Right cardiac atrium (tissue), 5 donors: ENCODE data around the gene ZNF639. TPM values are rescaled to one million over a fixed set of nuclear protein-coding genes. Genes with fewer than 3 reads are reported as not detected.

Experiments used
- ATAC-seq, 2 donors: fragments of 200-7000 bp; cut with Tn5 transposase; one replicate each; pipeline versions ENCODE4 v1.8.0 to v1.9.1; 2020; ENCODE audit warnings: moderate library complexity in 2 of 2, mild to moderate bottlenecking in 1 of 2
- DNase-seq, 3 donors: peaks; one replicate each; pipeline ENCODE4 v3.0.0-alpha.2; 2020
- H3K27ac ChIP-seq: one replicate; pipeline ENCODE4 v1.5.1; 2013; ENCODE audit warnings: mild to moderate bottlenecking, low read length, control low read depth, moderate library complexity
- H3K27me3 ChIP-seq: one replicate; pipeline ENCODE4 v1.6.1; 2013; ENCODE audit not compliant: control insufficient read depth, insufficient read depth
- H3K4me1 ChIP-seq: one replicate; pipeline ENCODE4 v1.6.1; 2013; ENCODE audit warnings: low read length; ENCODE audit not compliant: control insufficient read depth, insufficient read depth
- H3K4me3 ChIP-seq: one replicate; pipeline ENCODE4 v1.5.1; 2013; ENCODE audit warnings: low read length, control low read depth
- H3K9me3 ChIP-seq: one replicate; pipeline ENCODE4 v1.6.1; 2013; ENCODE audit warnings: low read length; ENCODE audit not compliant: control insufficient read depth
- WGBS: extraction: QIAGEN DNeasy Blood & Tissue Kit; methylation state at CpG from one replicate; pipeline ENCODE4 v1.1.7; 2013; 5-methylcytosine and 5-hydroxymethylcytosine counted together
- intact Hi-C, 4 donors: fragments of 100-400 bp; cut with DNase I; formaldehyde crosslinking; loops; one replicate each; pipeline versions ENCODE4 v1.11.0 to v1.14.0; 2022 to 2023
- polyA plus RNA-seq: library from polyadenylated mRNA; stranded (reverse); fragments of 200-250 nt; gene quantifications from one replicate; pipeline ENCODE4 v1.2.3, GENCODE V29; 2013
- total RNA-seq, 4 donors: library from RNA; stranded (reverse); fragmentation: NEBNext Ultra II Directional; extraction: Animal tissue kit (Norgen Biotek cat#: 25700); gene quantifications; one replicate each; pipeline ENCODE4 v1.2.1, GENCODE V29; 2021
- donor health status: healthy with polysubstance abuse.
- donor health status: DM: no; HTN: yes; CAD: no.
- donor health status: DM: no; HTN: no; CAD: no.
- donor health status: DM: no; HTN: yes; CAD: no; lungs with severe emphysema.
- donor health status: DM: yes; HTN: yes; CAD: no.

Gene ZNF639
- total and polyA plus RNA-seq, 5 donors = 19.0 to 42.9 (median 33.1) TPM

- H3K4me1 ChIP-seq = no peaks in the 10 kb centered on the region
- intact Hi-C loops = loop anchor here (5.0 to 10.0 kb wide), 7 partner anchors 172 to 304 kb away; partner anchors contain the start of gene PIK3CA (in 2 of the 4)
- no peak for ATAC-seq
- H3K27me3 ChIP-seq = no peaks in the 10 kb centered on the region
- H3K9me3 ChIP-seq = no peaks in the 10 kb centered on the region
- 94% methylated on average over 2 of the region's 2 CpGs for WGBS
- DNase-seq = no peak
- no peak overlapping the region for H3K27ac ChIP-seq
- H3K4me3 ChIP-seq = no peak overlapping the region
Measured at GRCh38 chr3:179318876-179319275, 4.0 kb upstream of the ZNF639 start.

DNA sequence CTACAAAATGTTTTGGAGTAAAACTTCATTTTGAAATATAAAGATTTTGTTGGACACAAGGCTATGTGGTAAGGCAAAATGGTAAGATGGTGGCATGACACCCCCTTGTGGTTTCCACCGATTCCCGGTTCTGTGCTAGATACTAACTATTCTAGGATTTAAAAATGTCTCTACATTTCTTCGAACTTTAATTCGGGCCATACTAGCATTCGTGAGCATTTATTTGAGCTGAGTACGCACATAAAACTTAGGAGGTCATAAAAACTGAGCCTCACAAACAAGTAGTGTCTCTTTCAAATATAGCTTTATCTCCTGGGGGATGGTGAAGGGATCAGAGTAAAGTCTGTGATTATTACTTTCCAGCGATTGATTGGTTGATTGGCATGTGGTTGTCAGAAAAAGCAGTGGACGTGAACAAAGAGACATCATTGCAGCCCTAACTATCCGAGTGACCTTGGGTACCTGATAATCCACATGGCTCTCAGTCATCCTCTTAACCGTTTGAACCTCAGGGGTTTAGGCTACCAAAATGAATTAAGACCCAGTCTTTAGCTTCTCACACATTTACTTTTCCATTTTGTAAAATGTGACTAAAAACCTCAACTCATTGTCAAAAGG, 1.1 kb upstream of the ZNF639 start:
- peak overlapping the region; percentile 56 for H3K4me3 ChIP-seq
- ATAC-seq = peak; percentile 12 to 14
- no peak overlapping the region for H3K27ac ChIP-seq
- intact Hi-C loops = loop anchor here in 2 of 4 donors (5.0 to 10.0 kb wide), 3 partner anchors 174 to 243 kb away; partner anchors contain the start of genes ACTL6A (in 1 of the 2) and PIK3CA (in 1 of the 2)
- H3K4me1 ChIP-seq = no peaks in the 10 kb centered on the region
- peak in 1 of 3 donors; percentile 61 for DNase-seq
- 33% methylated on average over 10 of the region's 10 CpGs for WGBS
- H3K27me3 ChIP-seq = no peaks in the 10 kb centered on the region
- no peaks in the 10 kb centered on the region for H3K9me3 ChIP-seq

GRCh38 chr3:179323197-179324110, 623 bp downstream of the ZNF639 start:
- Histone ChIP-seq H3K27ac (peak overlapping the region; percentile 93), H3K4me1 (no peaks in the 10 kb centered on the region), H3K9me3 (no peaks in the 10 kb centered on the region), H3K4me3 (peak overlapping the region; percentile 56), H3K27me3 (no peaks in the 10 kb centered on the region)
- DNase-seq (peak; percentile 83 to 91 (median 91)), ATAC-seq (peak; percentile 79 to 86)
- intact Hi-C loops = loop anchor here in 2 of 4 donors (5.0 to 10.0 kb wide), 3 partner anchors 176 to 241 kb away; partner anchors contain the start of genes ACTL6A (in 1 of the 2) and PIK3CA (in 1 of the 2)
- under 1% methylated on average over 81 of the region's 81 CpGs for WGBS

DNA sequence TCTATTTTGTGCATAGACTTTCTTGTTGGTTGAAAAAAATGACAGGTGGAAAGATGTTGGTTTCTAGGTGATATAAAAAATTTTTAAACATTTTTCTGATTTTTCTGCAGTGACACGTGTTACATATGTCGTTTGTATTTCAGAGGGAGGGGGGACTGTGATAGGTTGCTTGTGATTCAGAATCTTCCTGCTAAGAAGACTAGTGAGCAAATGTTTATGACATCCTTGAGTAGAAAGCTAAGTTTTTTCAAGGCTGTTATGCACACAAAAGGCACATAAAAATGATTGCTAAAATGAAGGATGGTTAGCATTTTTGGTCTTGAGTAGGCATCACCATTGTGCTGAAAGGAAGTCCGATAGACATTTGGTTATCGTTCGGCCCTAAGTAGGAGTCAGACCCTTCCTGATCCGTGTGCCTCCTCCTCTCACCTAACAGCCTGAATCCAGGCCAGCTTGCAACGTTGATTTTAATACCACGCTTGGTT, 1.5 kb downstream of the ZNF639 start:
- H3K4me1 ChIP-seq = no peaks in the 10 kb centered on the region
- DNase-seq (no peak), ATAC-seq (no peak)
- H3K27me3 ChIP-seq = no peaks in the 10 kb centered on the region
- peak overlapping the region; percentile 56 for H3K4me3 ChIP-seq
- intact Hi-C loops = loop anchor here in 2 of 4 donors (5.0 to 10.0 kb wide), 3 partner anchors 177 to 240 kb away; partner anchors contain the start of genes ACTL6A (in 1 of the 2) and PIK3CA (in 1 of the 2)
- no peak overlapping the region for H3K27ac ChIP-seq
- H3K9me3 ChIP-seq = no peaks in the 10 kb centered on the region
- 2% methylated on average over 8 of the region's 8 CpGs for WGBS

DNA sequence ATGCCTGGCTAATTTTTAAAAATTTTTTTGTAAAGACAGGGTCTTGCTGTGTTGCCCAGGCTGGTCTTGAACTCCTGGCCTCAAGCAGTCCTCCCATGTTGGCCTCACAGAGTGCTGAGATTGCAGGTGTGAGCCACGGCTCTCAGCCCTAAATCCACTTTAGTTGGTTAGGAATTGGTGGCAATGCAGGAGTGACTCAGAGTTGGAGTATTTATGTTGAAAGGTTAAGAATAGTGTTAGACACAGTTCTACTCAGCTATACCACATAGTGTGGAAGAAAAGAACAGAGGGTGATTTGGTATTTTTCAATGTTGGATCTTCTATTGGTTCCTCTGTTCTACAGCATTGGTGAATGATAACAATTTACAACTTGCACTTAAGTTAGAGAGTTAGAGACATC, 7.6 kb downstream of the ZNF639 start:
- intact Hi-C loops = no loop called here
- Histone ChIP-seq H3K27me3 (no peaks in the 10 kb centered on the region), H3K4me3 (no peak overlapping the region), H3K9me3 (no peaks in the 10 kb centered on the region), H3K4me1 (no peaks in the 10 kb centered on the region), H3K27ac (no peak overlapping the region)
- ATAC-seq = no peak
- no peak for DNase-seq
- WGBS = 92% methylated on average over 1 of the region's 1 CpG

DNA sequence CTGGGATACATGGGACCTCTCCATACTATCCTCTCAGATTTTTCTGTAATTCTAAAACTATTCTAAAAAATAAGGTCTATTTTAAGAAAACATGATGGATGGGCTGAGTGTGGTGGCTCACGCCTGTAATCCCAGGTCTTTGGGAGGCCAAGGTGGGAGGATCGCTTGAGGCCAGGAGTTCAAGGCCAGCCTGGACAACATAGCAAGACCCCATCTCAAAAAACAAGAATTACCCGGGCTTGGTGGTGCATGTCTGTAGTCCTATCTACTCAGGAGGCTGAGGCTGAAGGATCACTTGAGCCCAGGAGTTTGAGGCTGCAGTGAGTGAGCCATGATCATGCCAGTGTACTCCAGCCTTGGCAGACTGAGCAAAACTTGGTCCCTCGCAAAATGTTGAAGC, 9.4 kb downstream of the ZNF639 start:
- DNase-seq (no peak), ATAC-seq (no peak)
- Histone ChIP-seq H3K27me3 (no peaks in the 10 kb centered on the region), H3K9me3 (no peaks in the 10 kb centered on the region), H3K4me1 (no peaks in the 10 kb centered on the region), H3K4me3 (no peak overlapping the region), H3K27ac (no peak overlapping the region)
- WGBS = 96% methylated on average over 4 of the region's 4 CpGs
- intact Hi-C loops = no loop called here

GRCh38 chr3:179333084-179333483, 10.3 kb downstream of the ZNF639 start:
- Histone ChIP-seq H3K4me3 (no peak overlapping the region), H3K4me1 (no peaks in the 10 kb centered on the region), H3K27ac (no peak overlapping the region), H3K9me3 (no peaks in the 10 kb centered on the region), H3K27me3 (no peaks in the 10 kb centered on the region)
- WGBS = 70% methylated on average over 2 of the region's 2 CpGs
- intact Hi-C loops = no loop called here
- DNase-seq (no peak), ATAC-seq (no peak)

DNA sequence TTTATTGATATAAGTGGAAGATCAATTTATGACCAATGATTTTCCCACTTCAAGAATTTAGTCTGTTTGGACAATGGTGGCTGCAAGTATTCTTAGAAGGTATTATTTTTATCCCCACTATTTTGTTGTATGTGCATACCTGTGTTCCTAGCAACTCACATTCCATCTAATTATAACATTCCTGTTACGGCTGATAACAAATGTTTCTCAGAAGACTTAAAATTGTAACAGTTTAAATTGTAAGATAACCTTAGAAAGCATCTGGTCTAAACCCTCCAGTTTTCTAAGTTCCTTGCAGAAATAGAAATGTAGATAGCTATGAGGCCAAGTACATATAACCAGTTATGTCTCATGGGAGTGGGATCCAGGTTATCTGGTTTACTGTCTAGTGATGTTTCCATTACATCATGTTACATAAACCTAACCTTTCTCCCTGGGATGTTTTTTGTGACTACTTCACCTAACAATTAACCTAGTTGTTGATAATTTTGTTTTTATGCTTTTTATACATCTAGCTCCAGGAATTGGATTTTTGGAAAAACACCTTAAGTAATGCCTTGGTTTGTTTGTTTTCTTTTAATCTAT, 13.6 kb downstream of the ZNF639 start:
- Histone ChIP-seq H3K27me3 (no peaks in the 10 kb centered on the region), H3K4me3 (no peak overlapping the region), H3K4me1 (no peaks in the 10 kb centered on the region), H3K9me3 (no peaks in the 10 kb centered on the region), H3K27ac (no peak overlapping the region)
- intact Hi-C loops = no loop called here
- DNase-seq = no peak
- WGBS = 41% methylated on average over 1 of the region's 1 CpG
- peak; percentile 51 to 68 for ATAC-seq

- intact Hi-C loops = loop anchor here in 1 of 4 donors (10.0 kb wide), 1 partner anchor 217 kb away; the partner anchor contains the start of gene ACTL6A
- Histone ChIP-seq H3K27ac (peak within 1 kb of the TSS; percentile 96), H3K27me3 (no peaks in the 10 kb centered on the region), H3K4me1 (no peaks in the 10 kb centered on the region), H3K9me3 (no peaks in the 10 kb centered on the region), H3K4me3 (peak within 1 kb of the TSS; percentile 79)
- under 1% methylated on average over 63 of the region's 63 CpGs for WGBS
- peak; percentile 96 to 98 (median 97) for DNase-seq
- ATAC-seq = peak; percentile 99
Measured at GRCh38 chr3:179347345-179348194, 24.7 kb downstream of the ZNF639 start, which contains the start of gene MFN1. Gene MFN1 (plus strand): TSS chr3:179347709. CDS start chr3:179348852, 1,143 bp downstream.
